GM12878 (cell line): ENCODE data around the gene FOXA2. TPM values are rescaled to one million over a fixed set of nuclear protein-coding genes. Genes with fewer than 3 reads are reported as not detected.

Experiments used
- ATAC-seq: fragments of 200-7000 bp; cut with Tn5 transposase; 3 replicates; pipeline ENCODE4 v1.9.1; 2020; ENCODE audit warnings: mild to moderate bottlenecking, moderate library complexity
- BruUV-seq: library from RNA; stranded (reverse); fragments of 400-500 nt; replicated peaks from 2 replicates; lab custom pipeline; 2021; lab: Mats Ljungman, UMichigan
- CTCF ChIA-PET: fragments of 300-600 bp; sonication (Branson Sonifier 250); formaldehyde crosslinking; extraction: SDS; loops from one replicate; lab custom pipeline; 2021; ENCODE audit warnings: inconsistent platforms; lab: Yijun Ruan, JAX
- POLR2A ChIA-PET: fragments of 350-600 bp; formaldehyde crosslinking; extraction: SDS; loops from one replicate; lab custom pipeline; 2021; ENCODE audit warnings: inconsistent platforms; lab: Charles Lee
- RAD21 ChIA-PET: fragments of 300-600 bp; sonication (Branson Sonifier 250); formaldehyde crosslinking; loops from one replicate; lab custom pipeline; 2023; ENCODE audit warnings: antibody characterized with exemption; ENCODE audit not compliant: unreplicated experiment; lab: Charles Lee
- SMC1A ChIA-PET: fragments of 300-600 bp; sonication (Branson Sonifier 250); formaldehyde crosslinking; loops from one replicate; lab custom pipeline; 2023; ENCODE audit not compliant: unreplicated experiment, uncharacterized antibody; lab: Charles Lee
- DNase-seq: peaks from one replicate; pipeline ENCODE4 v3.0.0-alpha.2; 2011; ENCODE audit warnings: low read depth, low spot score
- FAIRE-seq: peaks from 3 replicates; lab custom pipeline; 2011; peaks lifted over from hg19 to GRCh38; lab: Jason Lieb, UNC
- H2AFZ ChIP-seq: 2 replicates; pipeline ENCODE4 v1.6.0; 2011; ENCODE audit warnings: low read depth, low read length, control low read depth; ENCODE audit not compliant: control insufficient read depth
- H3K27ac ChIP-seq: 2 replicates; pipeline ENCODE4 v1.5.1; 2011; ENCODE audit warnings: control low read depth; ENCODE audit not compliant: control insufficient read depth, insufficient read depth
- H3K27me3 ChIP-seq, 2 experiments: replicated peaks in 1 of 2; 2 replicates each; pipeline versions ENCODE4 v1.6.0 to v1.6.1; 2011; ENCODE audit warnings: low read length in 1 of 2; ENCODE audit not compliant: control insufficient read depth in 2 of 2, insufficient read depth in 2 of 2
- H3K36me3 ChIP-seq, 2 experiments: 2 replicates each; pipeline ENCODE4 v1.5.1; 2011; ENCODE audit warnings: low read length in 1 of 2; ENCODE audit not compliant: control insufficient read depth in 2 of 2, insufficient read depth in 2 of 2
- H3K4me1 ChIP-seq: 2 replicates; pipeline ENCODE4 v1.6.1; 2011; ENCODE audit warnings: mild to moderate bottlenecking, low read length, moderate library complexity, mixed read lengths; ENCODE audit not compliant: control insufficient read depth, insufficient read depth
- H3K4me2 ChIP-seq: 2 replicates; pipeline ENCODE4 v1.6.0; 2011; ENCODE audit warnings: control low read depth; ENCODE audit not compliant: control insufficient read depth, insufficient read depth
- H3K4me3 ChIP-seq: fragments of 200-600 bp; sonication (generic); 2 replicates; pipeline ENCODE4 v1.5.1; 2016
- H3K79me2 ChIP-seq: 2 replicates; pipeline ENCODE4 v1.6.0; 2011; ENCODE audit warnings: low read length; ENCODE audit not compliant: control insufficient read depth, insufficient read depth
- H3K9ac ChIP-seq: 2 replicates; pipeline ENCODE4 v1.8.0; 2011; ENCODE audit warnings: low read length, control low read depth, mixed read lengths; ENCODE audit not compliant: control insufficient read depth, insufficient read depth
- H3K9me3 ChIP-seq: replicated peaks from 3 replicates; pipeline ENCODE4 v1.5.1; 2011; ENCODE audit warnings: mild to moderate bottlenecking, low read length; ENCODE audit not compliant: control insufficient read depth, insufficient read depth
- H4K20me1 ChIP-seq: 2 replicates; pipeline ENCODE4 v1.6.0; 2011; ENCODE audit not compliant: control insufficient read depth, insufficient read depth
- ASH2L ChIP-seq: fragments of 300-600, 200-600 bp; sonication (generic); IDR thresholded peaks from 2 replicates; pipeline ENCODE4 v1.6.1; 2017; ENCODE audit warnings: low read depth, mild to moderate bottlenecking, borderline replicate concordance
- ATF7 ChIP-seq: fragments of 450-650 bp; IDR thresholded peaks from 2 replicates; pipeline ENCODE4 v1.6.1; 2016; ENCODE audit warnings: low read depth, mild to moderate bottlenecking
- EGR1 ChIP-seq, 2 experiments: IDR thresholded peaks; 1 replicate in 1 of 2; 2 replicates in 1 of 2; pipeline ENCODE4 v1.6.1; 2011 to 2012; ENCODE audit warnings: low read depth in 2 of 2, low read length in 2 of 2, borderline replicate concordance in 1 of 2, mild to moderate bottlenecking in 1 of 2, moderate library complexity in 1 of 2
- HDGF ChIP-seq: fragments of 450-650 bp; IDR thresholded peaks from 2 replicates; pipeline ENCODE4 v1.6.1; 2016; ENCODE audit warnings: antibody characterized with exemption
- JUNB ChIP-seq: IDR thresholded peaks from 2 replicates; pipeline ENCODE4 v1.6.1; 2016; ENCODE audit warnings: antibody characterized with exemption, mild to moderate bottlenecking
- SMARCA5 ChIP-seq: fragments of 450-650 bp; IDR thresholded peaks from 2 replicates; pipeline ENCODE4 v1.6.1; 2017; ENCODE audit warnings: mild to moderate bottlenecking
- STAT1 ChIP-seq: fragments of 450-650 bp; conservative IDR thresholded peaks from 2 replicates; pipeline ENCODE4 v1.6.1; 2014; ENCODE audit warnings: antibody characterized with exemption, mild to moderate bottlenecking
- TARDBP ChIP-seq: IDR thresholded peaks from 2 replicates; pipeline ENCODE4 v1.6.1; 2016; ENCODE audit warnings: borderline replicate concordance
- ZNF622 ChIP-seq: fragments of 450-650 bp; IDR thresholded peaks from 2 replicates; pipeline ENCODE4 v1.6.1; 2017; ENCODE audit warnings: mild to moderate bottlenecking, inconsistent platforms
- WGBS: methylation state at CpG from one replicate; pipeline ENCODE4 v1.1.6; 2016; ENCODE audit warnings: low lambda C conversion rate; ENCODE audit not compliant: insufficient replicate concordance, insufficient coverage; ENCODE audit errors: missing lambda C conversion rate; 5-methylcytosine and 5-hydroxymethylcytosine counted together
- in situ Hi-C: fragments of 300-500 bp; cut with MboI; formaldehyde crosslinking; loops from 9 replicates; pipeline ENCODE4 v1.14.3; 2018; ENCODE audit warnings: mixed read lengths
- intact Hi-C: fragments of 100-400 bp; cut with micrococcal nuclease; formaldehyde crosslinking; loops from one replicate; pipeline ENCODE4 v1.14.2; 2022; ENCODE audit not compliant: unreplicated experiment
- polyA plus RNA-seq, 11 experiments: library from polyadenylated mRNA; depleted of rRNA in 4 of 11; unstranded in 6 of 11; stranded (reverse) in 5 of 11; fragments of >200 nt; fragmentation: Nextera tagmentation in 4 of 11; fragmentation: Illumina TruSeq in 1 of 11; extraction: Ambion mirVana in 4 of 11; extraction: Trizol in 1 of 11; gene quantifications; 1 replicate in 1 of 11; 2 replicates in 10 of 11; pipeline versions ENCODE4 v1.2.1 to v1.2.3, GENCODE V29; 2011 to 2016; ENCODE audit warnings: inconsistent platforms in 2 of 11, missing spikeins in 2 of 11, low read depth in 1 of 11
- total RNA-seq, 4 experiments: library from RNA; depleted of rRNA in 3 of 4; stranded (reverse); fragments of >200 nt in 3 of 4; fragmentation: Illumina TruSeq in 1 of 4; extraction: Trizol in 1 of 4; gene quantifications; 2 replicates each; pipeline versions ENCODE4 v1.2.1 to v1.2.3, GENCODE V29; 2013 to 2021
- TF ChIP-seq, protein P1 (sequence below): IDR thresholded peaks from 2 replicates; pipeline ENCODE4 v1.6.1; 2011; ENCODE audit warnings: low read depth, low read length, improper control_type of control experiment, borderline replicate concordance
- TF ChIP-seq, protein P2 (sequence below): fragments of 450-650 bp; conservative IDR thresholded peaks from 2 replicates; pipeline ENCODE4 v1.6.1; 2017; ENCODE audit warnings: mild to moderate bottlenecking, moderate library complexity

FOXA2 gene
- total and polyA plus RNA-seq, 10 of the 15 experiments (the other 5 are each of a cell fraction or from before 2014, with no cell fraction given): not detected

DNA sequence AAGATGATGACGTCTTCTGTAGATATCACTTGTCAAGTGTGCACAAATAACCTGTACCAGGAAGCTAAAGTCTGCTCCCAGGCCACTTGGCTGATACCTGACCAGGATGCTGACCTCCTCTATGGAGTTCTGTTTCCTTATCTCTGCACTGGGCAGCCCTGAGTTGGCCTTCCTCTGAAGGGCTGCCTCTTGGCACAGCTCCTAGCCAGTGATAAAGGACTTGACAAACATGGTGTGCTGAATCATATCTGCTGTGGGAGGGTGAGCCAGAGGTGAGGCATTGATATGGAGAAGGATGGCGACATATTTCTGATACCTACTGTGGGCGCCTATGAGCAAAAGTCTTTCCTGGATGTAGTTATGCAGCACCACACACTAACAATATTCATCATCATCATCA lies 32.8 kb upstream of the FOXA2 start:
- FAIRE-seq (no peak), DNase-seq (no peak), ATAC-seq (no peak)
- Histone ChIP-seq H3K27me3 (no peaks in the 10 kb centered on the region), H4K20me1 (no peaks in the 10 kb centered on the region), H3K79me2 (no peaks in the 10 kb centered on the region), H3K36me3 (no peaks in the 10 kb centered on the region), H2AFZ (no peak overlapping the region), H3K9me3 (no peaks in the 10 kb centered on the region), H3K27ac (no peak overlapping the region), H3K4me1 (no peaks in the 10 kb centered on the region), H3K4me2 (no peak overlapping the region), H3K4me3 (no peak overlapping the region), H3K9ac (no peak overlapping the region)
- no peak for TF ChIP-seq EGR1 (IDR thresholded peaks at IDR 0.05; ENCODE audit: borderline replicate concordance in 1 of 2, low read depth in 2 of 2, low read length in 2 of 2)
- no peak for TF ChIP-seq STAT1
- no peak for TF ChIP-seq ATF7
- TF ChIP-seq, protein P1, sequence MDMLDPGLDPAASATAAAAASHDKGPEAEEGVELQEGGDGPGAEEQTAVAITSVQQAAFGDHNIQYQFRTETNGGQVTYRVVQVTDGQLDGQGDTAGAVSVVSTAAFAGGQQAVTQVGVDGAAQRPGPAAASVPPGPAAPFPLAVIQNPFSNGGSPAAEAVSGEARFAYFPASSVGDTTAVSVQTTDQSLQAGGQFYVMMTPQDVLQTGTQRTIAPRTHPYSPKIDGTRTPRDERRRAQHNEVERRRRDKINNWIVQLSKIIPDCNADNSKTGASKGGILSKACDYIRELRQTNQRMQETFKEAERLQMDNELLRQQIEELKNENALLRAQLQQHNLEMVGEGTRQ: no peak
- no peak for TF ChIP-seq ASH2L
- TF ChIP-seq SMARCA5: no peak
- TF ChIP-seq TARDBP: no peak
- TF ChIP-seq ZNF622: no peak
- TF ChIP-seq HDGF: no peak
- TF ChIP-seq, protein P2, sequence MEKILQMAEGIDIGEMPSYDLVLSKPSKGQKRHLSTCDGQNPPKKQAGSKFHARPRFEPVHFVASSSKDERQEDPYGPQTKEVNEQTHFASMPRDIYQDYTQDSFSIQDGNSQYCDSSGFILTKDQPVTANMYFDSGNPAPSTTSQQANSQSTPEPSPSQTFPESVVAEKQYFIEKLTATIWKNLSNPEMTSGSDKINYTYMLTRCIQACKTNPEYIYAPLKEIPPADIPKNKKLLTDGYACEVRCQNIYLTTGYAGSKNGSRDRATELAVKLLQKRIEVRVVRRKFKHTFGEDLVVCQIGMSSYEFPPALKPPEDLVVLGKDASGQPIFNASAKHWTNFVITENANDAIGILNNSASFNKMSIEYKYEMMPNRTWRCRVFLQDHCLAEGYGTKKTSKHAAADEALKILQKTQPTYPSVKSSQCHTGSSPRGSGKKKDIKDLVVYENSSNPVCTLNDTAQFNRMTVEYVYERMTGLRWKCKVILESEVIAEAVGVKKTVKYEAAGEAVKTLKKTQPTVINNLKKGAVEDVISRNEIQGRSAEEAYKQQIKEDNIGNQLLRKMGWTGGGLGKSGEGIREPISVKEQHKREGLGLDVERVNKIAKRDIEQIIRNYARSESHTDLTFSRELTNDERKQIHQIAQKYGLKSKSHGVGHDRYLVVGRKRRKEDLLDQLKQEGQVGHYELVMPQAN: no peak
- TF ChIP-seq JUNB: no peak
- in situ Hi-C loops: no loop called here
- RAD21 ChIA-PET: no interaction called here
- CTCF ChIA-PET: no interaction called here
- 0% methylated on average over 3 of the region's 3 CpGs for WGBS
- intact Hi-C loops: no loop called here
- POLR2A ChIA-PET: no interaction called here
- no TSS peak for BruUV-seq
- SMC1A ChIA-PET: no interaction called here
